Tongue (tissue), 2 donors: Measurements from ENCODE around the gene TLL1. TPM values are rescaled to one million over a fixed set of nuclear protein-coding genes. Genes with fewer than 3 reads are reported as not detected.

Experiments used
- DNase-seq: peaks from one replicate; pipeline ENCODE4 v3.0.0-alpha.2; 2015
- total RNA-seq: library from RNA; depleted of rRNA; stranded (reverse); fragments of >200 nt; gene quantifications from one replicate; pipeline ENCODE4 v1.2.3, GENCODE V29; 2014

Gene TLL1
- total RNA-seq, 1 donor from 2014 or later: 11.9 TPM

GRCh38 chr4:165982934-165983333 lies 109.9 kb downstream of the TLL1 start:
- no peak for DNase-seq

GRCh38 chr4:165986956-165987698 lies 114.1 kb downstream of the TLL1 start:
- DNase-seq: no peak

GRCh38 chr4:165991325-165992180 lies 118.5 kb downstream of the TLL1 start:
- no peak for DNase-seq

GRCh38 chr4:165992283-165992682 lies 119.2 kb downstream of the TLL1 start:
- no peak for DNase-seq

DNA sequence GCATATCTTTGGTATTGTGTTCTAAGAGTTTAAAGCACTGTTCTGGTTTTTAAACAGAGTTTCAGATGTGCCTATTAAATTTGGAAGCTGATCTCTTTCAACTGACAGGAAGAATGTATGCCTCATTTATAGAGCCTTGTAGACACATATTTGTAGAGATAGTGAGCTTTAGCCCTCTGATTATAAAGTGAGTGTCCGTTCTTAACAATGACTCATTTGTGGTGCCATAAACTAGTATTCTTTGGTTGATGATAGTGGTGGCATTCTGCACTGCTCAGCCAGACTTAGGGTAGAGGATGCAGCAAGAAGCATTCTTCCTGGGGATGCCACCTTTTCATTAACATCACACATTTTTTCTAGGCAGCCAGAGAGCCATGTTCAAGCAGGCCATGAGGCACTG lies 121.7 kb downstream of the TLL1 start:
- DNase-seq: no peak

- DNase-seq: no peak
Observed at GRCh38 chr4:166003811-166004210, 130.8 kb downstream of the TLL1 start.

DNA sequence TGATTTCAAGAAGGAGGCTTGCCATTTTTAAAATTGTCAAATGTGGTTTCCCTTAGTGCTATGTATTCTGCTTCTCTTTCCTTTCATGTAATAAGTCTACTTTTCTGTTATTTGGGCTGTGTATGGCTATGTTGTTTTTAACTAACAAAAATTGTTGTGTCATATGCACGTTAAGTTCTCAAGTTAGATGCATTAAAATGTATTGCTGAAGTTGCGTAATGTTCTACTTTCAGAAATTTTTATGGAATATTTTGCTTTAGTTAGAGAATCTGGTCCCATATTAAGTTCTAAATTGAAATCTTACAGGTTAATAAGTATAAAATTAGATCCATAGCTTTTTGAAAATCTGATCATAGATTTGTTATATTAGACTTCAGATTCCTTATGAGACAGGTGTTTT lies 133.2 kb downstream of the TLL1 start:
- DNase-seq: no peak

DNA sequence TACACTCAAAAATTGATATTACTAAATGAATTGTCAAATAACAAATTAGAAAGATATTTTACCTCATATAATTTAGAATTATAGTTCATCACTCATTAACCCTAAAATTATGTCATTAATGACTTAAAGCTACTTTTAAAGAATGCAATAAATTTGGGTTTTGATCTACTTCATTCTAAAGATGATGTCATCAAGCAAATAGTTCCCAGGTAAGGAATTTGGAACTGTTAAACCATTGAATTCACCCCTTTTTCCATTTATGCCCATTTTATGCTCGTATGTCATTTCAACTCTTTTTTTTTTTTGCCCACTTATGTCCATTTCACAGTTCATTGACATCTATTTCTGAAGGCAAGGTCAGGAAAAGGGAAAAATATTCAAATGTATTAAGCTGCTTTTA lies 135.5 kb downstream of the TLL1 start:
- DNase-seq: no peak

DNA sequence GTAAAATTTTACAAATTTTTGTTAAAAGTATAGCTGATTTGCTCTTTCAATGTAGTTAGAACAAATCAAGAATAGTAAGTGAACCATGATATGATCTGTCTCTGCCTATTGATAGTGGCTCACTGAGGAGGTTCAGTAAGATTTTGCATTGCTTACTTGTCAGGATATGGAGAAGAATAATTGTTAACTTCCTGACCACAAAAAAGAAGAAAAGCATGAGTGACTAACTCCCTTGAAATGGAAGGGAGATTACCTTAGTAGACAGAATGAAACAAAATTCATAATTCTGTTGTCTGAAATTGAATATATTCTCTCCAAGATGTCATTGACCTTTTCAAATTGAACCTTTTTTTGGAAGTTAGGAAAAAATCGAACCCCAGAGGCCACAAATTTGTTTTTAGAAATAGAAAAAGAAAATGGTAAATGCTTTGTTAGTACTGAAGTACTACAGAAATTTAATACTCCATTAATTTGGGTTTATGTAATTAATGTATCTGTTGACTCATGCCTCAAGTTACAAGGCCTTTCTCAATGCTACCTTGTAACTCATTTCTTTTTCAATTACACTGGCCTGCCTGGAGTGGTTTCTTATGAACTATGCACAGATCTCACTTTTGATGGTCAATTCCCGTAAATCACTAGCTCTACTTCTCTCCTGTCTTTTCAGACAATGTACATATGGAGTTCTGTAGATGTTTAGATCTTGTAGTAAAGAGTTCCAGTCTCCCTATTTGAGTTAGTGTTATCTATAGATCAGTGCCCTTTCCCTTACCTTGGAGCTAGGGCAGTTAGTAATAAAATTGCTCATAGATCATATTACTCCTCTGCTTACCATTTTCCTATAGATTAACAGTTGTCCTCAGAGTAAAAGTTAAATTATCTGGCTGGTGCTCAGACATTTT lies 139.3 kb downstream of the TLL1 start:
- DNase-seq: no peak

DNA sequence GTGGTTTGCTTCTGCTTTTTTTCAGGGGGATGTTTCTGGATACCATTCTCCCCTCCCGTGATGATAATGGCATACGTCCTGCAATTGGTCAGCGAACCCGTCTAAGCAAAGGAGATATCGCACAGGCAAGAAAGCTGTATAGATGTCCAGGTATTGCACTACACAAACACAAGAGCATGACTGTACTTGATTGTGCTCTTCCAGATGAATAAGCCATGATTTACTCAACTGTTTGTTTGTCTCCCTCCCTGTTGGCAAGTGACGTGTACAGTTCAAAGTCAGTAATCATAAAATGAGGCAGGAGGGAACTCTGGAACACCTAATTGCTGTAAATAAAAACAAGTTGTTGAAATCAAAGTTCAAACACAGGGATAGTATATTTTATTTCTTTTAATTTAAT lies 141.4 kb downstream of the TLL1 start:
- no peak for DNase-seq

- DNase-seq: no peak
Observed at GRCh38 chr4:166017804-166018203, 144.8 kb downstream of the TLL1 start.

- DNase-seq: no peak
Observed at GRCh38 chr4:166019441-166020220, 146.6 kb downstream of the TLL1 start.

DNA sequence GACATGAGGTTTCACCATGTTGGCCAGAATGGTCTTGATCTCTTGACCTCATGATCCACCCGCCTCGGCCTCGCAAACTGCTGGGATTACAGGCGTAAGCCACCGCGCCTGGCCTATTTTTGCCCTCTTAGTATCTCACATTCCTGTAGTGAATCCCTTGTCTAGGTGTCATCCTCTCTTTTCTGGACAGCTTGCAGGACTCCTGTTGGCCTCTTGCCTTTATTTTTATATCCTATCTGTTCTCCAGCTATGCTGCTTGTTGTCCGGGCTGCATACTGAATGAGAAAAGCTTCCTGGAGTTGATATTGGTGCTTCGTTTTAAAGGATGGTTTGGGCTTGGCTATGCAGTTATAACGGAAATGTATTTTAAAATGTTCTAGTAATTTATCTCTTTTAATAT lies 148.6 kb downstream of the TLL1 start:
- DNase-seq: no peak

DNA sequence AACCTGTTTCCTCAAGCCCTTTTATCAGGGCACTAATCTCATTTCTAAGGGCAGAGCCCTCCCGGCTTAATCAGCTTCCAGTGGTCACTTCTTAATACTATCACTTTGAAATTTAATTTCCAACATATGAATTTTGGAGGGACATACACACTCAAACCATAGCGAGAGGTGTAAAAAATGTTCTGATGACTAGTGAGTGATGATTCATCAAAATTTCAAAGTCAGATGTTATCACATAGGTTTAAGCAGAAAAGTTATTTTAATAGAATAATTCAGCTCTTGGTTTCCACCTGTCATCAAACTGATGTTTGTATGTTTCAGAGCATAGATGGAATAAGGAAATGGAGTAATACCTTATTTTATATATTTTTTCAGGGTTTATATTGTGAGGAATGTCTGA lies 161.9 kb downstream of the TLL1 start:
- no peak for DNase-seq

GRCh38 chr4:166039822-166040221 lies 166.8 kb downstream of the TLL1 start:
- DNase-seq: no peak

GRCh38 chr4:166042510-166043055 lies 169.5 kb downstream of the TLL1 start:
- peak; percentile 3 for DNase-seq

DNA sequence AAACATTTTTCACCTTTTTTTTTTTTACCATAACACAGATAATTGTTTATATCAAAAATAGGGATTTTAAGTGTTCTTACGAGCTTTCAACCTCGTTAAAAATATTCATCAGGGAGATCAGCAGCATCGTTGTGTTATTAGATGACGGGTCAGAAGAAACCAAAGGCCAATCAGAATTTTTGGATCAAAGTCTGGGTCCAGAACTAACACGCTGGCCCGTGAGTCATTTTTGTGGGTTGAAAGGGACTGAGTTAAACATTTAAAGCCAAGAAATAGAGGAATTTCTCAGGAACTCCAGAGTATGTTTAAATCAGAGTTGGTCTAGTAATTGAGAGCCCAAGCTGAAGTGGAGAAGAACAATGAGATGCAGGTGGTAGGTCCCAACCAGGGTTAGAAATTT lies 170.8 kb downstream of the TLL1 start:
- DNase-seq: no peak

DNA sequence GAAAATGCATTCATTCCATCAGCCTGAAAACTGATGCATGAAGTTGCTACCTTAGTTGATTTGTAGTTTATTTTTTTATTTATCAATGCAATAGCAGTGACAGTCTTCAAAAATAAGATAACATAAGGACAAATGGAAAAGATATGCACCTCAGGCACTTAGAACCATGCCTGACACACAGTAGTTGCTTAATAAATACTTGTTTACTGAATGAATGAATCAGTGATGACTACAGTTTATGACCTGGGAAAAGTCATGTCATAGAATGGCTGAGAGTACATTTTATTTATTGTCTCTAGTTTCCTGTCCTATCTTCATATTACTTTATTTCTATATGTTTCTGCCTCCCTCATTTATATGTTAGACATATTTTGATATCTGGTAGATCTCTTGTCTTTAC lies 171.8 kb downstream of the TLL1 start:
- no peak for DNase-seq

GRCh38 chr4:166045457-166045856 lies 172.4 kb downstream of the TLL1 start:
- no peak for DNase-seq

- no peak for DNase-seq
Observed at GRCh38 chr4:166049036-166049435, 176.0 kb downstream of the TLL1 start.

DNA sequence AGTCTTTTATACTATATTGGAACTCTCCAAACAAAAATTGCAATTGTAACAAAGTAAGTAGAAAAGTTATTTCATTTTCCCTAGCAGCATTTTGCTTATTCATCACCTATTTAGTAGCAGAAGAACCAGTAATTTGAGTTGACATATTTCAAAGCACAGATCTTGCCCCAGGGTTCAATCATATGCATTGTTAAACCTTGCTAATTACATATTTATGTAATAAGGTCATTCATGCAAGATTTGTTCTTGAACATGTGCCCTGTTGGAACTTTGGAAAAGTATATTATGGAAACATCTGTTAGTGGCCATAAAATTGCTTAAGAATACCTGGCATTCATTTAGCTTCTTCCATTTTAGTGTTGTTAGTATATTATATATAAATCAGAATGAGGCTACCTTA lies 191.7 kb downstream of the TLL1 start:
- DNase-seq: peak; percentile 19

DNA sequence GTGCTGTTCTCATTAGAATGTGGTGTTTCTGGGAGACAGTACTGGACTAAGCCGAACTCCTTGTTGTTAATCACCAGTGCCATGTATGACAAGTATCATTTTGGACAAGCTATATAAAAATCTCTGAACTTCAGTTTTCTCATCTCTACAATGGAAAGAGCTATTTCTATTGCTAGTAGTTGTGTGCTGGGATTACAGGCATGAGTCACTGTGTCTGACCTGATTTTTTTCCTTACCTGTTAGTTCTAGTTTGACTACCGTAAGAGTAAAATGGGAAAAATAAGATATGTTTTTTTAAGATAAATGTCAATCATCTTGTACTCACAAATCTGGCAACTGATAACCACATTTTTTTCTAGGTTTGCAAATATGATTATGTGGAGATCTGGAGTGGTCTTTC lies 192.3 kb downstream of the TLL1 start:
- no peak for DNase-seq
